Liver (tissue), 3 donors: ENCODE results near the gene RPL27A.

Source experiments
- GABPA ChIP-seq, 2 donors: IDR thresholded peaks in 1 of 2; conservative IDR thresholded peaks in 1 of 2; 2 replicates each; pipeline ENCODE4 v1.6.1; 2016; ENCODE audit warnings: antibody characterized with exemption in 2 of 2, mild to moderate bottlenecking in 1 of 2, moderate library complexity in 1 of 2
- HNF4G ChIP-seq: IDR thresholded peaks from 2 replicates; pipeline ENCODE4 v1.6.1; 2016; ENCODE audit warnings: antibody characterized with exemption
- RAD21 ChIP-seq, 2 donors: IDR thresholded peaks; 2 replicates each; pipeline ENCODE4 v1.6.1; 2016; ENCODE audit warnings: antibody characterized with exemption in 2 of 2, mild to moderate bottlenecking in 2 of 2
- SP1 ChIP-seq: IDR thresholded peaks from 2 replicates; pipeline ENCODE4 v1.6.1; 2018; ENCODE audit warnings: antibody characterized with exemption, mild to moderate bottlenecking
- TAF1 ChIP-seq: conservative IDR thresholded peaks from 2 replicates; pipeline ENCODE4 v1.6.1; 2016; ENCODE audit warnings: antibody characterized with exemption, mild to moderate bottlenecking
- YY1 ChIP-seq: IDR thresholded peaks from 2 replicates; pipeline ENCODE4 v1.6.1; 2016; ENCODE audit warnings: antibody characterized with exemption, mild to moderate bottlenecking
- TF ChIP-seq, protein P1 (sequence below): IDR thresholded peaks from 2 replicates; pipeline ENCODE4 v1.6.1; 2016; ENCODE audit warnings: antibody characterized with exemption, mild to moderate bottlenecking
- TF ChIP-seq, protein P2 (sequence below): fragments of 150-350 bp; IDR thresholded peaks from 2 replicates; pipeline ENCODE4 v1.5.1; 2017; ENCODE audit warnings: improper control_type of control experiment, low read depth, low read length; ENCODE audit not compliant: missing input control
- TF ChIP-seq, protein P3 (sequence below): IDR thresholded peaks from 2 replicates; pipeline ENCODE4 v1.6.1; 2016; ENCODE audit warnings: antibody characterized with exemption
- donor health status: healthy.
- donor health status: healthy.

DNA sequence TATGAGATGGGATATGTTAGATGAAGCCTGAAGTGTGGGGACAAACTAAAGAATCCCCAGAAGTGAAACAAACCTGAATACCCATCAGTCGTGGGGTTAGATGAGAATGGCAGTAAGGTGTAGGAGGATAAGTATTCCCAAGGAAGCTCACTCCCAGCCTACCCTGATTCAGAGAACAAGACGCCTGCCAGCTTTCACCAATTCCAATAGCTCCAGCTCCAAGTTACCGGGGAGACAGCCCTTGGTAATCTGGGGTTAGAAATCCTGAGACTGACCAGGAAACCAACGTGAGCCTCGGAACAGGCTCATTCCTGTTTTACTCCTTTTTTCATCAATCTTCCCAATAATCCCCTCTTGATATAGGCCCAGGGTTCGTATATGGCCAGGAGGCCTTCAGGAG lies 46.5 kb downstream of the RPL27A start:
- TF ChIP-seq GABPA (IDR thresholded peaks at IDR 0.05 in 1 of 2, conservative IDR thresholded peaks at IDR 0.05 in 1 of 2), result no peak
- TF ChIP-seq, protein P1, sequence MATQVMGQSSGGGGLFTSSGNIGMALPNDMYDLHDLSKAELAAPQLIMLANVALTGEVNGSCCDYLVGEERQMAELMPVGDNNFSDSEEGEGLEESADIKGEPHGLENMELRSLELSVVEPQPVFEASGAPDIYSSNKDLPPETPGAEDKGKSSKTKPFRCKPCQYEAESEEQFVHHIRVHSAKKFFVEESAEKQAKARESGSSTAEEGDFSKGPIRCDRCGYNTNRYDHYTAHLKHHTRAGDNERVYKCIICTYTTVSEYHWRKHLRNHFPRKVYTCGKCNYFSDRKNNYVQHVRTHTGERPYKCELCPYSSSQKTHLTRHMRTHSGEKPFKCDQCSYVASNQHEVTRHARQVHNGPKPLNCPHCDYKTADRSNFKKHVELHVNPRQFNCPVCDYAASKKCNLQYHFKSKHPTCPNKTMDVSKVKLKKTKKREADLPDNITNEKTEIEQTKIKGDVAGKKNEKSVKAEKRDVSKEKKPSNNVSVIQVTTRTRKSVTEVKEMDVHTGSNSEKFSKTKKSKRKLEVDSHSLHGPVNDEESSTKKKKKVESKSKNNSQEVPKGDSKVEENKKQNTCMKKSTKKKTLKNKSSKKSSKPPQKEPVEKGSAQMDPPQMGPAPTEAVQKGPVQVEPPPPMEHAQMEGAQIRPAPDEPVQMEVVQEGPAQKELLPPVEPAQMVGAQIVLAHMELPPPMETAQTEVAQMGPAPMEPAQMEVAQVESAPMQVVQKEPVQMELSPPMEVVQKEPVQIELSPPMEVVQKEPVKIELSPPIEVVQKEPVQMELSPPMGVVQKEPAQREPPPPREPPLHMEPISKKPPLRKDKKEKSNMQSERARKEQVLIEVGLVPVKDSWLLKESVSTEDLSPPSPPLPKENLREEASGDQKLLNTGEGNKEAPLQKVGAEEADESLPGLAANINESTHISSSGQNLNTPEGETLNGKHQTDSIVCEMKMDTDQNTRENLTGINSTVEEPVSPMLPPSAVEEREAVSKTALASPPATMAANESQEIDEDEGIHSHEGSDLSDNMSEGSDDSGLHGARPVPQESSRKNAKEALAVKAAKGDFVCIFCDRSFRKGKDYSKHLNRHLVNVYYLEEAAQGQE, result no peak
- TF ChIP-seq, protein P2, sequence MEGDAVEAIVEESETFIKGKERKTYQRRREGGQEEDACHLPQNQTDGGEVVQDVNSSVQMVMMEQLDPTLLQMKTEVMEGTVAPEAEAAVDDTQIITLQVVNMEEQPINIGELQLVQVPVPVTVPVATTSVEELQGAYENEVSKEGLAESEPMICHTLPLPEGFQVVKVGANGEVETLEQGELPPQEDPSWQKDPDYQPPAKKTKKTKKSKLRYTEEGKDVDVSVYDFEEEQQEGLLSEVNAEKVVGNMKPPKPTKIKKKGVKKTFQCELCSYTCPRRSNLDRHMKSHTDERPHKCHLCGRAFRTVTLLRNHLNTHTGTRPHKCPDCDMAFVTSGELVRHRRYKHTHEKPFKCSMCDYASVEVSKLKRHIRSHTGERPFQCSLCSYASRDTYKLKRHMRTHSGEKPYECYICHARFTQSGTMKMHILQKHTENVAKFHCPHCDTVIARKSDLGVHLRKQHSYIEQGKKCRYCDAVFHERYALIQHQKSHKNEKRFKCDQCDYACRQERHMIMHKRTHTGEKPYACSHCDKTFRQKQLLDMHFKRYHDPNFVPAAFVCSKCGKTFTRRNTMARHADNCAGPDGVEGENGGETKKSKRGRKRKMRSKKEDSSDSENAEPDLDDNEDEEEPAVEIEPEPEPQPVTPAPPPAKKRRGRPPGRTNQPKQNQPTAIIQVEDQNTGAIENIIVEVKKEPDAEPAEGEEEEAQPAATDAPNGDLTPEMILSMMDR, result no peak
- no peak for TF ChIP-seq YY1
- TF ChIP-seq HNF4G, result no peak
- TF ChIP-seq, protein P3, sequence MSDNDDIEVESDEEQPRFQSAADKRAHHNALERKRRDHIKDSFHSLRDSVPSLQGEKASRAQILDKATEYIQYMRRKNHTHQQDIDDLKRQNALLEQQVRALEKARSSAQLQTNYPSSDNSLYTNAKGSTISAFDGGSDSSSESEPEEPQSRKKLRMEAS, result no peak
- no peak for TF ChIP-seq RAD21 (IDR thresholded peaks at IDR 0.05)
- no peak for TF ChIP-seq SP1
- TF ChIP-seq TAF1, result no peak
